OCI-LY3 (cell line): ENCODE measurements around the gene TMEM178B.
"Not testable (repeated sequence)": the region's sequence is repeated elsewhere in the genome, so short reads cannot be mapped to it uniquely, and the experiment has no call there.

Experiments
- H2AFZ ChIP-seq: fragments of 200-600, 300-600 bp; shearing (Covaris generic); 2 replicates; pipeline ENCODE4 v1.6.0; 2014; ENCODE audit warnings: antibody characterized with exemption, low read depth, low read length
- H3K27ac ChIP-seq: fragments of 200-600, 300-600 bp; sonication (generic); 2 replicates; pipeline ENCODE4 v1.5.1; 2014; ENCODE audit warnings: mild to moderate bottlenecking, low read length, moderate library complexity, mixed read lengths
- H3K27me3 ChIP-seq: fragments of 200-600, 300-600 bp; sonication (generic); 2 replicates; pipeline ENCODE4 v1.6.1; 2014; ENCODE audit warnings: low read depth, low read length, mixed read lengths
- H3K36me3 ChIP-seq: fragments of 200-600, 300-600 bp; sonication (generic); replicated peaks from 2 replicates; pipeline ENCODE3; 2014; ENCODE audit warnings: low read depth, low read length, mixed read lengths
- H3K4me1 ChIP-seq: fragments of 300-600, 200-600 bp; sonication (generic); 2 replicates; pipeline ENCODE4 v1.6.1; 2014; ENCODE audit warnings: low read length, mixed read lengths
- H3K4me2 ChIP-seq: fragments of 200-600, 300-600 bp; sonication (generic); 2 replicates; pipeline ENCODE4 v1.6.1; 2014; ENCODE audit warnings: low read length, mixed read lengths
- H3K4me3 ChIP-seq: fragments of 300-600, 200-600 bp; sonication (generic); 2 replicates; pipeline ENCODE4 v1.5.1; 2014; ENCODE audit warnings: antibody characterized with exemption, mild to moderate bottlenecking, low read length, moderate library complexity
- H3K79me2 ChIP-seq: fragments of 300-600, 200-600 bp; shearing (Covaris generic); 2 replicates; pipeline ENCODE4 v1.6.1; 2014; ENCODE audit warnings: mild to moderate bottlenecking, low read length, mixed read lengths
- H3K9ac ChIP-seq: fragments of 300-600, 200-600 bp; shearing (Covaris generic); 2 replicates; pipeline ENCODE4 v1.6.0; 2014; ENCODE audit warnings: mild to moderate bottlenecking, low read length, moderate library complexity
- H3K9me3 ChIP-seq: fragments of 200-600, 300-600 bp; shearing (Covaris generic); 2 replicates; pipeline ENCODE4 v1.6.1; 2014; ENCODE audit warnings: low read length, mixed read lengths; ENCODE audit not compliant: insufficient read depth
- H4K20me1 ChIP-seq: fragments of 200-600, 300-600 bp; sonication (generic); 2 replicates; pipeline ENCODE4 v1.6.1; 2016; ENCODE audit warnings: low read length, mixed read lengths; ENCODE audit not compliant: insufficient read depth
- EZH2phosphoT487 ChIP-seq: fragments of 200-600 bp; shearing (Covaris generic); IDR thresholded peaks from 2 replicates; pipeline ENCODE4 v1.6.1; 2018; ENCODE audit warnings: antibody characterized with exemption, mixed run types, low read depth
- TF ChIP-seq, protein P1 (sequence below): fragments of 200-600, 300-600 bp; sonication (generic); IDR thresholded peaks from 2 replicates; pipeline ENCODE4 v1.5.1; 2014; ENCODE audit warnings: antibody characterized with exemption, low read length, low read depth

TMEM178B gene

DNA sequence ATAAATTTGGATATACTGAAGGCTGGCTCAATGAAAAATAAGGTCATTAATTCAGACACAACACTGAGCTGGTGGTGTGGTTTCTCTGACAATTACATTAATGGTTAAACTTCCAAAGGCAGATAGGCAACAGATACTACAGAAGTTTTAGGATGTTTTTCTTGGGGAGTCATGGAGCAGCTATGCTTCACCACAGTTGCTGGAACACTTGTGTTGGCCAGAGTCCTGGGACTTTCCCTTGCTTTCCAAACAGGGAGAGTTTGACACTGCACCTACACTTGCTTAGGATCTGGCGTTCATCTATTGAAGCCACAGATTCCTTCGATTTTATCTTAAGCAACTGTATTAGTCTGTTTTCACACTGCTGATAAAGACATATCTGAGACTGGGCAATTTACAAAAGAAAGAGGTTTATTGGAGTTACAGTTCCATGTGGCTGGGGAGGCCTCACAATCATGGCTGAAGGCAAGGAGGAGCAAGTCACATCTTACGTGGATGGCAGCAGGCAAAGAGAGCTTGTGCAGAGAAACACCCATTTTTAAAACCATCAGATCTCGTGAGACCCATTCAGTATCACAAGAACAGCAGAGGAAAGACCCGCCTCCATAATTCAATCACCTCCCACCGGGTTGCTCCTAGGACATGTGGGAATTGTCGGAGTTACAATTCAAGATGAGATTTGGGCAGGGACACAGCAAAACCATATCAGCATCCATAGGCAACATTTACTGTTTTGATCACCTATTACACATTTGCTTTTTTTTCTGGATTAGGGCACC is 27.8 kb upstream of the TMEM178B start:
- Histone ChIP-seq H3K36me3 (no peaks in the 10 kb centered on the region), H2AFZ (no peak overlapping the region), H3K4me1 (no peaks in the 10 kb centered on the region), H4K20me1 (no peaks in the 10 kb centered on the region), H3K4me2 (no peak overlapping the region), H3K9me3 (no peaks in the 10 kb centered on the region), H3K79me2 (no peaks in the 10 kb centered on the region), H3K27ac (no peak overlapping the region), H3K27me3 (no peaks in the 10 kb centered on the region; the same call in 1 of the 2 replicates), H3K9ac (no peak overlapping the region), H3K4me3 (no peak overlapping the region)
- TF ChIP-seq, protein P1, sequence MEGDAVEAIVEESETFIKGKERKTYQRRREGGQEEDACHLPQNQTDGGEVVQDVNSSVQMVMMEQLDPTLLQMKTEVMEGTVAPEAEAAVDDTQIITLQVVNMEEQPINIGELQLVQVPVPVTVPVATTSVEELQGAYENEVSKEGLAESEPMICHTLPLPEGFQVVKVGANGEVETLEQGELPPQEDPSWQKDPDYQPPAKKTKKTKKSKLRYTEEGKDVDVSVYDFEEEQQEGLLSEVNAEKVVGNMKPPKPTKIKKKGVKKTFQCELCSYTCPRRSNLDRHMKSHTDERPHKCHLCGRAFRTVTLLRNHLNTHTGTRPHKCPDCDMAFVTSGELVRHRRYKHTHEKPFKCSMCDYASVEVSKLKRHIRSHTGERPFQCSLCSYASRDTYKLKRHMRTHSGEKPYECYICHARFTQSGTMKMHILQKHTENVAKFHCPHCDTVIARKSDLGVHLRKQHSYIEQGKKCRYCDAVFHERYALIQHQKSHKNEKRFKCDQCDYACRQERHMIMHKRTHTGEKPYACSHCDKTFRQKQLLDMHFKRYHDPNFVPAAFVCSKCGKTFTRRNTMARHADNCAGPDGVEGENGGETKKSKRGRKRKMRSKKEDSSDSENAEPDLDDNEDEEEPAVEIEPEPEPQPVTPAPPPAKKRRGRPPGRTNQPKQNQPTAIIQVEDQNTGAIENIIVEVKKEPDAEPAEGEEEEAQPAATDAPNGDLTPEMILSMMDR, result no peak
- TF ChIP-seq EZH2phosphoT487, result no peak

DNA sequence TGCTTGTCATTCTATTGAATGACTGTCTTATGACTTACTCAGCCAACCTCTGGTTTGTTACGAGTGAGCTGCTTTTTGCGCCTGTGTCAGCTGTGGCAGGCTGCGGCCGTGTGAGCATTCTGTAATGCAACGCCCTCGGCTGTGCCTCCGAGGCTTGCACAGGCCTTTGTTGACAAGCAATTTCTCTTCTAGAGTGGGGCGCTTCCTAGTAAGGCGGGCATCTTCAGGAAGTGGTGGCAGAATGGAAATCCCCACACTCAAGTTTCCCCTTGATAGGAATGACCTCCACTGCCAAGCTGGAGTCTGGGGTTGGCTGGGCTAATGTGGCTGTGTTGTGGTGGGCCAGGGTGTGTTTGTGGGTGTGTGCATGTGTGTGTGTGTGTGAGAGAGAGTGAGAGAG is 20.2 kb upstream of the TMEM178B start:
- no peaks in the 10 kb centered on the region for H3K79me2 ChIP-seq
- H3K36me3 ChIP-seq, result no peaks in the 10 kb centered on the region
- H3K9me3 ChIP-seq, result no peaks in the 10 kb centered on the region
- no peak overlapping the region for H3K27ac ChIP-seq
- no peak for TF ChIP-seq EZH2phosphoT487
- TF ChIP-seq, protein P1, result no peak
- H3K9ac ChIP-seq, result no peak overlapping the region
- no peak overlapping the region for H3K4me3 ChIP-seq
- H3K4me2 ChIP-seq, result no peak overlapping the region
- no peaks in the 10 kb centered on the region for H4K20me1 ChIP-seq
- no peak overlapping the region for H2AFZ ChIP-seq
- H3K4me1 ChIP-seq, result no peaks in the 10 kb centered on the region
- 0 out of 2 replicates have a peak, but pooled peaks cover 4% of the 10 kb centered on the region for H3K27me3 ChIP-seq

DNA sequence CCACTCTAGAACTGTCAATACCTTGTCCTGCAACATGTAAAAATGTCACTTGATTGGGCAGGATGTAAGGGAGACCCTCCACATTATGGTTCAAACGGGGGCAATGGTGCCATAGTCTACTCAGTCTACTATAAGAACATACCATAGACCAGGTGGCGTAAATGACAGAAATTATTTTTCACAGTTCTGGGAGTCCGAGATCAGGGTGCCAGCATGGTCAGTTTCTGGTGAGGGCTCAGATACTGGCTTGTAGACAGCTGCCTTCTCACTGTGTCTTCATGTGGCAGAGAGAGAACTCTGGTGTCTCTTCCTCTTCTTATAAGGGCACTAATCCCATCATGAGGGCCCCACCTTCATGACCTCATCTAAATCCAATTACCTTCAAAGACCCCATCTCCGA is 18.7 kb upstream of the TMEM178B start:
- Histone ChIP-seq H3K9me3 (no peaks in the 10 kb centered on the region), H4K20me1 (no peaks in the 10 kb centered on the region), H3K27ac (no peak overlapping the region), H3K4me3 (no peak overlapping the region), H2AFZ (no peak overlapping the region), H3K79me2 (no peaks in the 10 kb centered on the region), H3K4me2 (no peak overlapping the region), H3K27me3 (0 out of 2 replicates have a peak, but pooled peaks cover 4% of the 10 kb centered on the region), H3K36me3 (no peaks in the 10 kb centered on the region), H3K4me1 (no peaks in the 10 kb centered on the region), H3K9ac (no peak overlapping the region)
- TF ChIP-seq EZH2phosphoT487, result no peak
- TF ChIP-seq, protein P1, result no peak

DNA sequence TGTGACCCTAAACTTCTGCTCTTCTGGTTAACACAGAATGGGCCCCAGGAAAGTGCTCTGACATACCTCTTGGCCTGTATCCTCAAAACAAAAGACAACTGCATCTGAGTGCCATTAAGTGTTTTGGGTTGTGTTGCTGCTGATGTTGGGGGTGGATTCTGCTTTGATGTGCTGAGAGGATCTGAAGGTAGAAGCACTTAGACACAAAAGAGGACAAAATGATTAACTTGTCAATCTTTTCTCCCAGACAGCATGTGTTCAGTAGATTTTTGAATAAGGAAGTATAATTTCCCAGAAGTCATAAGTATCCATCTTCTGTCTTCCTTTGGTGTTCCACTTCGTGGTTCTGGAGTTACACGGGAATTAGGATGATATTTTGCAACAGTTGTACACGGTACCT is 16.1 kb upstream of the TMEM178B start:
- TF ChIP-seq EZH2phosphoT487, result no peak
- TF ChIP-seq, protein P1, result no peak
- H3K4me1 ChIP-seq, result no peaks in the 10 kb centered on the region
- H3K36me3 ChIP-seq, result no peaks in the 10 kb centered on the region
- no peak overlapping the region for H3K27ac ChIP-seq
- H4K20me1 ChIP-seq, result no peaks in the 10 kb centered on the region
- H3K79me2 ChIP-seq, result no peaks in the 10 kb centered on the region
- no peak overlapping the region for H2AFZ ChIP-seq
- H3K4me2 ChIP-seq, result no peak overlapping the region
- H3K4me3 ChIP-seq, result no peak overlapping the region
- 0 out of 2 replicates have a peak, but pooled peaks cover under 1% of the 10 kb centered on the region for H3K27me3 ChIP-seq
- no peak overlapping the region for H3K9ac ChIP-seq
- H3K9me3 ChIP-seq, result no peaks in the 10 kb centered on the region

DNA sequence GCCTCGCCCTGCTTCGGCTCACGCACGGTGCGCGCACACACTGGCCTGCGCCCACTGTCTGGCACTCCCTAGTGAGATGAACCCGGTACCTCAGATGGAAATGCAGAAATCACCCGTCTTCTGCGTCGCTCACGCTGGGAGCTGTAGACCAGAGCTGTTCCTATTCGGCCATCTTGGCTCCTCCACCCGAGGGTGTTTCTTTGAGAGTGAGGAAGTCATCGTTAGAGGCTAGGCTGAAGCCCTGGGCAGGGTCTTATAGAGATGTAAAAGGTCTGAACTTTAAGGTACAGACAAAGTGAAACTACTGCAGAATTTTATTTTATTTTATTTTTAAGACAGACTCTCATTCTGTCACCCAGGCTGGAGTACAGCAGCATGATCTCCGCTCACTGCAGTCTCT is 6.0 kb upstream of the TMEM178B start:
- H4K20me1 ChIP-seq, H3K27ac ChIP-seq, H3K9me3 ChIP-seq, H3K4me2 ChIP-seq, H3K36me3 ChIP-seq, H3K79me2 ChIP-seq, H3K4me3 ChIP-seq, H3K27me3 ChIP-seq, H2AFZ ChIP-seq, H3K4me1 ChIP-seq, H3K9ac ChIP-seq: not testable (repeated sequence)
